Mucosa of stomach (tissue), 1 donor: ENCODE data around the gene ASAP2.
"Not testable (repeated sequence)": the region's sequence is repeated elsewhere in the genome, so short reads cannot be mapped to it uniquely, and the experiment has no call there.

Experiments used
- H3K27me3 ChIP-seq: one replicate; pipeline ENCODE4 v1.7.0; 2013; ENCODE audit warnings: mild to moderate bottlenecking, low read length; ENCODE audit not compliant: control insufficient read depth, insufficient read depth
- H3K36me3 ChIP-seq: one replicate; pipeline ENCODE4 v1.7.0; 2013; ENCODE audit warnings: low read length; ENCODE audit not compliant: control insufficient read depth, insufficient read depth
- H3K4me1 ChIP-seq: one replicate; pipeline ENCODE4 v1.7.0; 2013; ENCODE audit warnings: mild to moderate bottlenecking, low read length; ENCODE audit not compliant: control insufficient read depth, insufficient read depth
- H3K4me3 ChIP-seq: one replicate; pipeline ENCODE4 v1.7.0; 2013; ENCODE audit warnings: low read length
- H3K9ac ChIP-seq: one replicate; pipeline ENCODE4 v1.7.0; 2013; ENCODE audit warnings: mild to moderate bottlenecking, low read length, moderate library complexity
- H3K9me3 ChIP-seq: one replicate; pipeline ENCODE4 v1.7.0; 2013; ENCODE audit warnings: mild to moderate bottlenecking, low read length, moderate library complexity; ENCODE audit not compliant: control insufficient read depth
- donor health status: Pancreatic carcinoma.

ASAP2 gene

DNA sequence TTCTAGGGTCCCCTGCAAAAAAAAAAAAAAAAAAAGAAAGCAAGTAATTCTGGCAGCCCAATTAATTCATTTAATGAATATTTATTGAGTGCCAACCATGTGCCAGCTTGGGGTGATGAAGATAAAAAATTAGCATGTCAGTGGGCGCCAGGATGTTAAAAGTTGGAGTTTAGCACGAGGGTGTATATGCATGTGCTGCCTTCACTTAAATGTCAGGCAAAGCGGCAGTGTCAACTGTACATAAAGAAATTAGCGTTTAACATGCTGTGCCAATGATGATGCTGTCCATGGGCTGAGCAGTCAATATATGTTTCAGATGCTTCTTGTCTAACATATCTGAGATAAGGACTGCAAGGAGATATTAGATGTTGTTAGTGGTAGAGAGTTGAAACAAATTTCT is 49.5 kb downstream of the ASAP2 start:
- Histone ChIP-seq H3K4me3 (no peak overlapping the region), H3K27me3 (no peaks in the 10 kb centered on the region), H3K9ac (no peak overlapping the region), H3K4me1 (peaks cover 44% of the 10 kb centered on the region), H3K36me3 (no peaks in the 10 kb centered on the region), H3K9me3 (no peaks in the 10 kb centered on the region)

DNA sequence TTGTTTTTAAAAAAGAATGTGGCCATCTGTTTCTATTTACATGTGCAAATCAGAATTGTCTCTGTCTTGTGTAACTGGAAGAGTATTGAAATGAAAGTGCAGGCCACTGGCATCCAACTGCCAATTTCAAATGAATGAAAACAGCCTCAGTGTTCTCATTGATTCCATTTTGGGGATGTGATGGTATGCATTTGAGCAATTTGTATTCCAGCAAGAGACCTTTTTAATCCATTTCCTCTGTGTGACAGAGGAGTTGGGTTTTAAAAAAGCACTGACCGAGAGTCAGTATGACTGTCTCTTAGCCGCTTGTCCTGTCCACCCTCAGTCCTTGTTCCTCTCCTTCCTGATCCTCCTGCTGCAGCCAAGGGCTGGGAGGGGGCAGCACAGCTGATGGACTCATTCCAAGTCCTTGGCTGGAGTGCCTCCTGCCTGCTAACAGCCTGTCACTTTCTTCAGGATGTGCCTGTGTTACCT is 50.0 kb downstream of the ASAP2 start:
- peaks cover 44% of the 10 kb centered on the region for H3K4me1 ChIP-seq
- H3K9ac ChIP-seq: no peak overlapping the region
- H3K36me3 ChIP-seq: no peaks in the 10 kb centered on the region
- no peaks in the 10 kb centered on the region for H3K27me3 ChIP-seq
- no peak overlapping the region for H3K4me3 ChIP-seq
- no peaks in the 10 kb centered on the region for H3K9me3 ChIP-seq

DNA sequence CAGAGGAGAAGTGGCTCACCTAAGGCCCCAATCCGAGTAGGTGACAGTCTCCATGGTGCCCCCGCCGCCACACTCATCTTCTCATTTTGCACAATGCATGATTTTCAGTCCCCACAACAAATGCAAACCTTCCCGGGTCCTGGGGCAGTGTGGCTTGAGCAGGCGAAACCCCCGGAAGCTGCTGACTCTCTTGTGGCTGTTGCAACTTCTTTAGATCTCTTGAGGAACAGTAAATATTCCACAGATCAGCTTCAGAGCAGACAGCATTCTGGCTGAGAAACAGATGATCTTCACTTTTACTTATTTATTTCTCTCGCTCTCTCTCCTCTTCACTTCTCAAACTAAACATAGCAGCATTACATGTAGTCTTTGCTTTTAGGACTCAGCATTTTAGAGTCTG is 51.9 kb downstream of the ASAP2 start:
- no peaks in the 10 kb centered on the region for H3K36me3 ChIP-seq
- H3K9ac ChIP-seq: no peak overlapping the region
- no peak overlapping the region for H3K4me3 ChIP-seq
- H3K27me3 ChIP-seq: no peaks in the 10 kb centered on the region
- peaks cover 53% of the 10 kb centered on the region for H3K4me1 ChIP-seq
- no peaks in the 10 kb centered on the region for H3K9me3 ChIP-seq

DNA sequence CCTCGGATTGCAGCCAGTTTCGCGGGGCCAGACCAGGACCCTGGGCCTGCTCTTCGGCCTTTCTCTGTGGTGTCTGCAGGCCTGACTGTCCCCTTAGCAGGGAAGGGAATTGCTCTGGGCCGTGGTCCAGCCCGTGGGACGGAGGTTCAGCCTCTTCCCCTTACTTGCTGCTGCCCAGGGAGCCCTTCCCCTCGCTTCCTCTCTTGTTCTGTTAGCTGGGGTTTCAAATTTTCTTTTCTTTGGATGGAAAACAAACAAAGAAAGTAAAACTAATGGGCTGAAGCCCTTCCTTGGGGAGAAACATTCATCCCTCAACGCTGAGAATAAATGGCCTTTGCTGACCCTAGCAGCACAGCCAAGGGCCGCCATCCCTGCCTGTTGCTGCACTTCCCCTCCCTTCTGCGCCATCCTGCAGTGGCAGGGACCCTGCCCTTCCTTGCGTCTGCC is 52.4 kb downstream of the ASAP2 start:
- H3K4me1 ChIP-seq: peaks cover 54% of the 10 kb centered on the region
- no peak overlapping the region for H3K9ac ChIP-seq
- no peak overlapping the region for H3K4me3 ChIP-seq
- H3K36me3 ChIP-seq: no peaks in the 10 kb centered on the region
- no peaks in the 10 kb centered on the region for H3K27me3 ChIP-seq
- H3K9me3 ChIP-seq: no peaks in the 10 kb centered on the region

DNA sequence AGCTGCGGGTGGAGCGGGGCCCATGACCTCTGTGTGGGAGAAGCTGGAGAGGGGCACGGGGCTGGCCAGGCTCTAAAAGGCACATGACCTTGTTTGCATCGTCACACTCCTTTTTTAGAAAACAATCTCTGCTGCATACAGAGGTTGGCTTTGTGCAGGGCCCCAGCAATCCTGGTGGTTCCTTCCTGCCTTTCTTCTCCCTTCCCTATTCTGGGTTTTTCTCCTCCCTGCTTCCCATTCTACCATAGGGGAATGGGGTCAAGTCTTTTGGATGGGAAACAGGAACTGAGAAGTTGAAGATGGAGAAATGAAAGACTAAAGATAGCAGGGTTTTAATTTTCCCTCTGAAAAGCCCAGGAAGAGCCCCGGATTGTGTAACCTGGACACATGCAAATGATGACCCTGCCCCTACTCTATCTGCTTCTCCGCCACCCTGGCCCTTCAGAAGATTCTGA is 53.9 kb downstream of the ASAP2 start:
- Histone ChIP-seq H3K4me1 (peaks cover 50% of the 10 kb centered on the region), H3K36me3 (no peaks in the 10 kb centered on the region), H3K9ac (peak overlapping the region; percentile 22), H3K9me3 (no peaks in the 10 kb centered on the region), H3K27me3 (no peaks in the 10 kb centered on the region), H3K4me3 (no peak overlapping the region)

DNA sequence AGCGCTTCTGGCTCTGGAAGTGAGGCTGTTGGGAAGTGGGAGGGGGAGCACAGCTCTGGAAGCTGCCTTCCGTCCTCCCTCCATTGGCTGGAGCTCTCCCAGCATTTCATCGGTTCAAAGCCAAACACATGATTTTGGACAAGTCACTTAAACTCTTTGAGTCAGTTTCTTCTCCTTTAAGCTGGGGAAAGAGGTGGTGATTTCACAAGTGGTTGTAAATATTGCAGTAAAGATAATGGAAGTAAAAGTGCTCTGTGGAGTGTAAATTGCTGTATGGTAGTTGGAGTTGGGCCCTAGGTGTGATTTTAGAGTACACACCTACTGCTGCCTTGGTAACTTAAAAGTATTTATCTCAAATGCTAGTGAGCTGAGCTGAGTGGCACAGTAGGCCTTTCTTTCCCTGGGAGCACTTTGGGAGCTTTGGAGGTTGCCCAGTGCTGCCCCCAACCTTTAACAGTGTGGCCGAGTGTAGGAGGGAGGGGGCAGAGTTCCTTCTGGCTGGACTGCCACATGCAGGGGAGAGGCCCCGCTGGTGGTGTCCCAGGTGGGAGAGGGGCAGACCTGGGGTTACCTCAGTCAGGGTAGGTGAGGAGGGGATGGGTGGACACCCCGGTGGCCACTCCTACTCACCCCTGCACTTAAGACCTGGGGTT is 54.7 kb downstream of the ASAP2 start:
- H3K9me3 ChIP-seq: no peaks in the 10 kb centered on the region
- H3K4me1 ChIP-seq: peaks cover 46% of the 10 kb centered on the region
- no peaks in the 10 kb centered on the region for H3K27me3 ChIP-seq
- H3K9ac ChIP-seq: peak overlapping the region; percentile 22
- H3K4me3 ChIP-seq: no peak overlapping the region
- H3K36me3 ChIP-seq: no peaks in the 10 kb centered on the region

DNA sequence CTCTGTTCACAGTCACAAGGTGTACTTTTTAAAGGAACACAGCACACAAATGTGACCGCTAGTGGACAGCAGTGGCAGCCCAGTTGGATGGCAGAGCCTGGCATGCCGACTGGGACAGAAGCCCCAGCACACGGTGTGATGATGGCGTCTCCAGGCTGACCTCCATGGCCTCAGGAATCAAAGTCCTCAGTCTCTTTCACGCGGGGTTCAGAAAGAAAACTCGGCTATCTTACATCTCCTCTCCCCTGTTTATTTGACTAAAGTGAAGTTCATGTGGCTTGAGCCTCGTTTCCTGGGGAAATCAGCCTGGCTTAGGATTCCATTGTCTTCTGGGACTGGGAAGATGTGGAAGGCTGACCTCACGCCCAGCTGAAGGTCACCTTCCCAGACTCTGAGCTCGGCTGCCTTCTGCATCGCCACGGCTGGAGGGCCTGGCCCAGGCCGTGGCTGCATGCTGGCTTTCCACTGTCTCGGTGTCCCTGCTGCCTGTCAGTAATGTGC is 56.1 kb downstream of the ASAP2 start:
- peaks cover 46% of the 10 kb centered on the region for H3K4me1 ChIP-seq

DNA sequence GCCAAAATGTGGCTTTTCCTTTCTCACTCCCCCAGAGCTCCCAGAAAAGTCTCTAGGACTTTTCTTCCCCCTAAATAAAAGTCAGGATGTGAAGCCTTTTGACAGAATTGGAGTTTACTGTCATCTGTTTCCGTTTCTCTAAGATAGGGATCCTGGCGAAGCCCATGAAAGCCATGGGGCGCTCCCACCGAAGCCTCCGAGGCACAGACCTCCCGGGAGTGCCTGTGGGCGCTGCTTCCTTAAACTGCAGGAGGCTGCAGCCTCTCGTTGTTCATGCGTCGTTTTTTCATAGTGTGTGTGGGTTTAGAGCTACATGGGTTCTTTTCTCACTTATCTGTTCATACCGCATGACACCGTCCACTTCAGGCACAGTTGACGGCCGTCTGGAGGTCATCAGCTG is 56.8 kb downstream of the ASAP2 start:
- no peak overlapping the region for H3K9ac ChIP-seq

More for the DNA sequence above, 56.1 kb downstream of the ASAP2 start:
- no peaks in the 10 kb centered on the region for H3K27me3 ChIP-seq
- no peak overlapping the region for H3K4me3 ChIP-seq
- H3K36me3 ChIP-seq: no peaks in the 10 kb centered on the region
- H3K9me3 ChIP-seq: no peaks in the 10 kb centered on the region
- peak overlapping the region; percentile 7 for H3K9ac ChIP-seq

DNA sequence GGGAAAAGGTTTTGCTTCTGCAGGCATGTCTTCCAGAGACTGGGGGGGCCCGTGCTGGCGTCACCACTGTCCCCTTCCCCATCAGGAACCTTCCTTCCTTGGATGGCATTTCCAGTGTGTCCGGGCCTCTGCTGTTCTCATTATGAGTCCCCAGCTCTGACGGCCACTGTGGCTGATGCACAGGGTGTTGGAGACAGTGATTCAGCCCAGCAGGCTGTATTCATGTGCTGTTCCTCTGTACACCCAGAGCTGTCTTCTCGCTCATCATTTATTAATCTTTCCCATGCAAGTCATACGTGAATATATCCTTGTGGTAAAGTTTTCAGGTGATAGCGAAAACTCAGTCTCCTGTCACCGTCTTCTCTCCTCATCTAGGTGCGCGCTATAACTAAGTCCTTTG is 57.7 kb downstream of the ASAP2 start:
- peaks cover 50% of the 10 kb centered on the region for H3K4me1 ChIP-seq

More for the DNA sequence above, 56.8 kb downstream of the ASAP2 start:
- Histone ChIP-seq H3K4me3 (no peak overlapping the region), H3K4me1 (peaks cover 50% of the 10 kb centered on the region), H3K36me3 (no peaks in the 10 kb centered on the region), H3K9me3 (no peaks in the 10 kb centered on the region), H3K27me3 (no peaks in the 10 kb centered on the region)

DNA sequence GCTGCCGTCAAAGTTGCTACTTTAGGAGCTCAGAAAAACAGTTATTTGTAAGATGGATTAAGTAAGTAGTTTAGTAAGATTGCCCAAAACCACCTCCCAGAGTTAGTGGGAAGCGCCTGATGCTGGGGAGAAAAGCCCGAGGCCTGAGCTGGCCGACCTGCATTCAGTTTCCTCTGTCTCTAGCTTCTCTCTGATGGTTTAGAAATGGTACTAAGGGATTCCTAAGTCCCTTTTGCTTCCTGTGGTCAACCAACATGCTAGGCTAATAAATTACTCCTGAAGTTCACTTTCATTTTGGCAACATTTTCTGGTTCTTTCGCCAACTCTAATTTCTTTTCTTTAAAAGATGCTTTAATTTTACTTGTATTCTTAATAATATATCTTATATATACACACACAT is 60.1 kb downstream of the ASAP2 start:
- no peaks in the 10 kb centered on the region for H3K27me3 ChIP-seq
- no peaks in the 10 kb centered on the region for H3K36me3 ChIP-seq
- no peak overlapping the region for H3K9ac ChIP-seq
- peaks cover 28% of the 10 kb centered on the region for H3K4me1 ChIP-seq
- no peak overlapping the region for H3K4me3 ChIP-seq
- no peaks in the 10 kb centered on the region for H3K9me3 ChIP-seq

More for the DNA sequence above, 57.7 kb downstream of the ASAP2 start:
- Histone ChIP-seq H3K27me3 (no peaks in the 10 kb centered on the region), H3K4me3 (no peak overlapping the region), H3K9me3 (no peaks in the 10 kb centered on the region), H3K36me3 (no peaks in the 10 kb centered on the region), H3K9ac (no peak overlapping the region)

DNA sequence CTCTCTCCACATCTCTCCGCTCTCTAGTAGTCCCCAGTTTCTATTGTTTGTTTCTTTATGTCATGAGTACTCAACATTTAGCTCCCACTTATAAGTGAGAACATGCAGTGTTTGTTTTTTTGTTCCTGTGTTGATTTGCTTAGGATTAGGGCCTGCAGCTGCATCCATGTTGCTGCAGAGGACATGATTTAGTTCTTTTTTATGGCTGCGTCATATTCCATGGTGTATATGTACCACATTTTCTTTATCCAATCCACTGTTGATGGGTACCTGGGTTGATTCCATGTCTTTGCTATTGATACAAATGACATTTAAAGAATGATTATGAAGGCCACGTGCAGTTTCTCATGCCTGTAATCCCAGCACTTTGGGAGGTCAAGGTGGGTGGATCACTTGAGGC is 60.7 kb downstream of the ASAP2 start:
- peaks cover 25% of the 10 kb centered on the region for H3K4me1 ChIP-seq
- not testable (repeated sequence) for H3K4me3 ChIP-seq, H3K36me3 ChIP-seq, H3K27me3 ChIP-seq, H3K9ac ChIP-seq, H3K9me3 ChIP-seq

DNA sequence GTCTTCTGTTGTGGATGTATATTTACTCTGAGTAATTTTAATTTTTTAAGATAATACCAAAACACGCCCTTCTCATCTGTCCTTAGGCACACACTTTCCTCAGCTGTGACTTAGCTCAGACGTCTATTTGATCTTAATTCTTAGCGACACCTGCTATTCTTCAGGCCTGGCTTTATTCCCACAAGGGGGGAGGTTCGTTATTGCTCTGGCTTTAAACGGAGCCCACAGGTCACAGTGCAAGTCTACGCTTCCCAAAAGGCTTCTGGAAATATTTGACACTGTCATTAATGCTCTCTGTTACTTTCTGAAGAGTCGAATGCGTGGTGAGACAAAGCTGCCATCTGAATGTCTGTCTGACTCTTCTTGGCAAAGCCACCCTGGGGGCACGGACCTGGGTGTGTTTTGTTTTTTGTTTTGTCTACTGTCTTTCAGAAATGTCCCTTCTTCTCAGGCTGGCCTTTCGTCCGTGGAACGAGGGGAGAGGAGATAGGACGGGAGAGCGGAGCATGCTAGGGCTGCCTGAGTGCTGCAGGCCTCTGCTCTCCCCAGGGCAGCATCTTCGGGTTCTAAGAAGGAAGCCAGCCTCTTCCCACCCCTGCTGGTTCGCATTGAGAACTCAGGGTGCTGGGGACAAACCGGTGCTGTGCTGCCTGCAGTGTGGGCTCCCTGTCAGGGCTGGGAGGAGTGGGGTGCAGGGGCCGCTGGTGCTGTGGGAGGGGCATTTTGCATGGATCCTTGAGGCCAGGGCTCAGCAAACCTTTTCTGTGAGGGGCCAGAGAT is 61.9 kb downstream of the ASAP2 start:
- H3K9ac ChIP-seq: no peak overlapping the region
- no peak overlapping the region for H3K4me3 ChIP-seq
- H3K36me3 ChIP-seq: no peaks in the 10 kb centered on the region
- peaks cover 17% of the 10 kb centered on the region for H3K4me1 ChIP-seq
- no peaks in the 10 kb centered on the region for H3K9me3 ChIP-seq
- no peaks in the 10 kb centered on the region for H3K27me3 ChIP-seq
